HG03354 (cell line): ENCODE results near the gene TBRG4.
"Not testable (repeated sequence)": the region's sequence is repeated elsewhere in the genome, so short reads cannot be mapped to it uniquely, and the experiment has no call there.

Experiments
- ATAC-seq: cut with Tn5 transposase; IDR thresholded peaks from one replicate; pipeline ENCODE4 v1.9.1; 2021; ENCODE audit warnings: mild to moderate bottlenecking; ENCODE audit not compliant: unreplicated experiment, poor library complexity, severe bottlenecking

TBRG4 gene

GRCh38 chr7:45111298-45112223, at the start of gene TBRG4:
TBRG4 (minus strand) TSS chr7:45111697; CDS start chr7:45109237, 2,460 bp downstream.
- ATAC-seq, result peak; percentile 96

GRCh38 chr7:45161138-45161537, 49.6 kb upstream of the TBRG4 start:
- ATAC-seq, result no peak

- ATAC-seq, result no peak
Observed at GRCh38 chr7:45160417-45160881, 49.0 kb upstream of the TBRG4 start.

GRCh38 chr7:45159296-45159695, 47.8 kb upstream of the TBRG4 start:
- no peak for ATAC-seq

GRCh38 chr7:45158471-45158870, 47.0 kb upstream of the TBRG4 start:
- ATAC-seq, result no peak

- ATAC-seq, result no peak
Observed at GRCh38 chr7:45157653-45158401, 46.3 kb upstream of the TBRG4 start, which contains the start of gene RAMP3. RAMP3 (plus strand) TSS chr7:45157791; CDS start chr7:45157829, 38 bp downstream.

GRCh38 chr7:45157286-45157652, 45.8 kb upstream of the TBRG4 start:
- ATAC-seq, result no peak

GRCh38 chr7:45156516-45157272, 45.2 kb upstream of the TBRG4 start:
- no peak for ATAC-seq

GRCh38 chr7:45155941-45156340, 44.4 kb upstream of the TBRG4 start:
- ATAC-seq, result no peak

- ATAC-seq, result no peak
Observed at GRCh38 chr7:45155357-45155900, 43.9 kb upstream of the TBRG4 start.

GRCh38 chr7:45153861-45154260, 42.4 kb upstream of the TBRG4 start:
- ATAC-seq, result not testable (repeated sequence)

- ATAC-seq, result no peak
Observed at GRCh38 chr7:45153233-45153632, 41.7 kb upstream of the TBRG4 start.

GRCh38 chr7:45151967-45152366, 40.5 kb upstream of the TBRG4 start:
- ATAC-seq, result no peak

- ATAC-seq, result no peak
Observed at GRCh38 chr7:45151131-45151684, 39.7 kb upstream of the TBRG4 start.

- ATAC-seq, result no peak
Observed at GRCh38 chr7:45150199-45150598, 38.7 kb upstream of the TBRG4 start.

GRCh38 chr7:45149606-45150005, 38.1 kb upstream of the TBRG4 start:
- no peak for ATAC-seq

GRCh38 chr7:45148653-45148973, 37.1 kb upstream of the TBRG4 start:
- ATAC-seq, result no peak

- ATAC-seq, result no peak
Observed at GRCh38 chr7:45147858-45148652, 36.6 kb upstream of the TBRG4 start.
